Neural cell (in vitro differentiated cells): ENCODE measurements around the gene SMO.

Experiments
- EP300 ChIP-seq: fragments of 450-650 bp; conservative IDR thresholded peaks from 2 replicates; pipeline ENCODE4 v1.6.1; 2014; ENCODE audit warnings: antibody characterized with exemption, mild to moderate bottlenecking, moderate library complexity; ENCODE audit not compliant: poor library complexity, severe bottlenecking
- EZH2 ChIP-seq: fragments of 200-600, 300-800 bp; shearing (Covaris generic), sonication (generic); IDR thresholded peaks from 2 replicates; pipeline ENCODE4 v1.6.1; 2014; ENCODE audit warnings: antibody characterized with exemption, low read length, borderline replicate concordance, mild to moderate bottlenecking; ENCODE audit not compliant: insufficient read depth, poor library complexity, severe bottlenecking
- POLR2AphosphoS5 ChIP-seq: IDR thresholded peaks from 2 replicates; pipeline ENCODE4 v1.6.1; 2012
- RAD21 ChIP-seq: fragments of 450-650 bp; conservative IDR thresholded peaks from 2 replicates; pipeline ENCODE4 v1.6.1; 2014; ENCODE audit warnings: antibody characterized with exemption, mild to moderate bottlenecking, moderate library complexity
- SMC3 ChIP-seq: fragments of 450-650 bp; conservative IDR thresholded peaks from 2 replicates; pipeline ENCODE4 v1.6.1; 2014; ENCODE audit warnings: antibody characterized with exemption, mild to moderate bottlenecking, moderate library complexity; ENCODE audit not compliant: poor library complexity
- TAF1 ChIP-seq: IDR thresholded peaks from 2 replicates; pipeline ENCODE4 v1.6.1; 2012; ENCODE audit warnings: low read depth
- TF ChIP-seq, protein P1 (sequence below): fragments of 450-650 bp; IDR thresholded peaks from 2 replicates; pipeline ENCODE4 v1.5.1; 2014; ENCODE audit warnings: antibody characterized with exemption, mild to moderate bottlenecking, moderate library complexity; ENCODE audit not compliant: poor library complexity, severe bottlenecking
- TF ChIP-seq, protein P2 (sequence below): IDR thresholded peaks from 2 replicates; pipeline ENCODE4 v1.6.1; 2012; ENCODE audit warnings: borderline replicate concordance

DNA sequence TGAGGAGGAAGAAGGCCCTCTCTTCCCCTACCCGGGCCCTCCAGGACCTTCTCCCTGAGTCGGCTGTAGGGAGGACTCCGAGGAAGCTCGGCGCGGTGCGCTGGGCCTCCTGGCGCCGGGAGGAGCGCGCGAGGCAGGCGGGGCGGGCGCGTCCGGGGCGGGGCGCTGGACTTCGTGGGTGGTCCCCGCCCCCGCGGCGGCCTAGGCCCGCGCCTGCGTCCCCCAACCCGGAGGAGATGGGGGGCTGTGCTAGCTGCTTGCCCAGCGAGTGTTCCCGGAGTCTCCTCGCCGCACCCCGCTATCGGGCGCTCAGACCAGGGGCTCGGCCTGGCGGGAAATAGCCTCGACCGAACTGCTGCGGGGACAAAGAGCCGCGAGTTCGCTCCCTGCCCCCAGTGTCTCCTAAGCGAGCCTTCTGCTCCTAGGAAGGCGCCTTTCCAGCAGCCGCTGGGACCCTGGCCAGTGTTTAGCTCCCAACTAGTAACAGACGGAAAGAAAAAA, 19.2 kb upstream of the SMO start:
- TF ChIP-seq, protein P1, sequence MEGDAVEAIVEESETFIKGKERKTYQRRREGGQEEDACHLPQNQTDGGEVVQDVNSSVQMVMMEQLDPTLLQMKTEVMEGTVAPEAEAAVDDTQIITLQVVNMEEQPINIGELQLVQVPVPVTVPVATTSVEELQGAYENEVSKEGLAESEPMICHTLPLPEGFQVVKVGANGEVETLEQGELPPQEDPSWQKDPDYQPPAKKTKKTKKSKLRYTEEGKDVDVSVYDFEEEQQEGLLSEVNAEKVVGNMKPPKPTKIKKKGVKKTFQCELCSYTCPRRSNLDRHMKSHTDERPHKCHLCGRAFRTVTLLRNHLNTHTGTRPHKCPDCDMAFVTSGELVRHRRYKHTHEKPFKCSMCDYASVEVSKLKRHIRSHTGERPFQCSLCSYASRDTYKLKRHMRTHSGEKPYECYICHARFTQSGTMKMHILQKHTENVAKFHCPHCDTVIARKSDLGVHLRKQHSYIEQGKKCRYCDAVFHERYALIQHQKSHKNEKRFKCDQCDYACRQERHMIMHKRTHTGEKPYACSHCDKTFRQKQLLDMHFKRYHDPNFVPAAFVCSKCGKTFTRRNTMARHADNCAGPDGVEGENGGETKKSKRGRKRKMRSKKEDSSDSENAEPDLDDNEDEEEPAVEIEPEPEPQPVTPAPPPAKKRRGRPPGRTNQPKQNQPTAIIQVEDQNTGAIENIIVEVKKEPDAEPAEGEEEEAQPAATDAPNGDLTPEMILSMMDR = no peak
- TF ChIP-seq SMC3 (no peak), EP300 (no peak), POLR2AphosphoS5 (no peak), EZH2 (no peak), RAD21 (no peak), TAF1 (no peak)
- TF ChIP-seq, protein P2, sequence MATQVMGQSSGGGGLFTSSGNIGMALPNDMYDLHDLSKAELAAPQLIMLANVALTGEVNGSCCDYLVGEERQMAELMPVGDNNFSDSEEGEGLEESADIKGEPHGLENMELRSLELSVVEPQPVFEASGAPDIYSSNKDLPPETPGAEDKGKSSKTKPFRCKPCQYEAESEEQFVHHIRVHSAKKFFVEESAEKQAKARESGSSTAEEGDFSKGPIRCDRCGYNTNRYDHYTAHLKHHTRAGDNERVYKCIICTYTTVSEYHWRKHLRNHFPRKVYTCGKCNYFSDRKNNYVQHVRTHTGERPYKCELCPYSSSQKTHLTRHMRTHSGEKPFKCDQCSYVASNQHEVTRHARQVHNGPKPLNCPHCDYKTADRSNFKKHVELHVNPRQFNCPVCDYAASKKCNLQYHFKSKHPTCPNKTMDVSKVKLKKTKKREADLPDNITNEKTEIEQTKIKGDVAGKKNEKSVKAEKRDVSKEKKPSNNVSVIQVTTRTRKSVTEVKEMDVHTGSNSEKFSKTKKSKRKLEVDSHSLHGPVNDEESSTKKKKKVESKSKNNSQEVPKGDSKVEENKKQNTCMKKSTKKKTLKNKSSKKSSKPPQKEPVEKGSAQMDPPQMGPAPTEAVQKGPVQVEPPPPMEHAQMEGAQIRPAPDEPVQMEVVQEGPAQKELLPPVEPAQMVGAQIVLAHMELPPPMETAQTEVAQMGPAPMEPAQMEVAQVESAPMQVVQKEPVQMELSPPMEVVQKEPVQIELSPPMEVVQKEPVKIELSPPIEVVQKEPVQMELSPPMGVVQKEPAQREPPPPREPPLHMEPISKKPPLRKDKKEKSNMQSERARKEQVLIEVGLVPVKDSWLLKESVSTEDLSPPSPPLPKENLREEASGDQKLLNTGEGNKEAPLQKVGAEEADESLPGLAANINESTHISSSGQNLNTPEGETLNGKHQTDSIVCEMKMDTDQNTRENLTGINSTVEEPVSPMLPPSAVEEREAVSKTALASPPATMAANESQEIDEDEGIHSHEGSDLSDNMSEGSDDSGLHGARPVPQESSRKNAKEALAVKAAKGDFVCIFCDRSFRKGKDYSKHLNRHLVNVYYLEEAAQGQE = no peak
